Activated naive CD8-positive, alpha-beta T cell (primary cell): ENCODE measurements around the gene MTUS2.
A peak's percentile ranks its signal among the peaks of the same experiment; 100 is the strongest.

Experiments used
- H3K27ac Mint-ChIP-seq: one replicate; pipeline ENCODE4 v1.8.0; 2021; ENCODE audit warnings: mixed read lengths
- H3K27me3 Mint-ChIP-seq: one replicate; pipeline ENCODE4 v1.8.0; 2021; ENCODE audit warnings: mixed read lengths
- H3K36me3 Mint-ChIP-seq: one replicate; pipeline ENCODE4 v1.8.0; 2021; ENCODE audit warnings: mixed read lengths
- H3K4me1 Mint-ChIP-seq: one replicate; pipeline ENCODE4 v1.8.0; 2021; ENCODE audit warnings: low read depth, mixed read lengths
- H3K4me3 Mint-ChIP-seq: one replicate; pipeline ENCODE4 v1.8.0; 2021; ENCODE audit warnings: mild to moderate bottlenecking, mixed read lengths
- H3K9me3 Mint-ChIP-seq: one replicate; pipeline ENCODE4 v1.8.0; 2021; ENCODE audit warnings: low read depth, mixed read lengths

MTUS2 gene

DNA sequence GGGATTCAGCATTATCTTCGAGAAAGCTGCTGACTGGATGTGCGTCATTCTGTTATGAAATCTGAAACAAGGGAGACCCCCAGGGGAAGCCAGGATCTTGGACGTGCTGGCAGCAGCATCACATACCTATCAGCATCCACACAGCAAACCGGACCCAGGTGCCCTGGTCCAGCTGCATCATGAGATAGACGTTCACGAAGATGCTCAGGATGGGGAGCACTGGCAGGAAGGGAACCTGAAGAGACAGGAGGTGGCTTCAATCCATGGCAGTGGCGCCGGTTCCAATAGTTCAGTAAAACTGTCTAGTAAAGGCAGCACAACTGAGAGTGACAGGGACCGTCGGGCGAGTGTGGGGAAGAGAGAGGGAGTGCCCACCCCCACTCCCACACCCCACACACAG, 695.9 kb downstream of the MTUS2 start:
- H3K9me3 Mint-ChIP-seq = no peaks in the 10 kb centered on the region
- no peak overlapping the region for H3K4me3 Mint-ChIP-seq
- H3K4me1 Mint-ChIP-seq = no peaks in the 10 kb centered on the region
- no peak overlapping the region for H3K27ac Mint-ChIP-seq
- H3K27me3 Mint-ChIP-seq = no peaks in the 10 kb centered on the region
- H3K36me3 Mint-ChIP-seq = peaks cover 3% of the 10 kb centered on the region

DNA sequence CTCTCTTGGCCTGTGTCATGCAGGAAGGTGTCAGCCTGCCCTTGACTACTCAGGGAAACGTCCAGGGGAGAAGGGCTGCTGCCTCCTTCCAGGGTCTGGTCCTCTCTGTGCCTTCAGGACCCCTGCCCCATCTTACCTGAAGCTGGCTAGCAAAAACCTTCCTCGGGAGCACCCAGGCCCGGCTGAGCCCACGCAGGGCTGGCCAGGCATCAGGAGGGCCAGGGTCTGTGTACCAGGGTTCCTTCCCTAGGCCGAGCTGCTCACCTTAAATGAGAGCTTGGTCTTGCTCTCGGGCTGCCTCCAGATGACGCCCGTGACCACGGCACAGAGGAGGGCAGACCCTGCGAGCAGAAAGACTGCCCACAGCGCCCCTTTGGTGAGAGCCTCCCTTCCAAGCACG, 696.7 kb downstream of the MTUS2 start:
- Mint-ChIP-seq H3K36me3 (peaks cover 3% of the 10 kb centered on the region), H3K4me3 (no peak overlapping the region), H3K27me3 (no peaks in the 10 kb centered on the region)

DNA sequence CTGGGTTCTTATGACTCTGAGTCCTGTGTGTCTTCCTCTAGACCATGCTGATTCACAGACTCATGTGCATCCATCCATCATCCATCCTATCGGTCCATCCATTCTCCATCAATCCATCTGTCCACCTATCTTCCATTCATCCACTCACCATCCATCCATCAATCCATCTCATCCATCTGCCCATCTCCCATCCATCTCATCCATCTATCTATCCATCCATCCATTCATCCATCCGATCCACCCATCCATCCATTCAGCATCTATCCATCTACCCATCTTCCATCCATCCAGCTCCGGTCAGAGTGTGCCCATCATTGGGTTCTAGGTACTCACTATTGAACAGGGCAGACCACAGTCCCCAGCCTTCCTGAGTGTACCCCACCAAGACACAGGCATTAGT, 699.8 kb downstream of the MTUS2 start:
- no peaks in the 10 kb centered on the region for H3K4me1 Mint-ChIP-seq
- peaks cover 3% of the 10 kb centered on the region for H3K36me3 Mint-ChIP-seq
- H3K4me3 Mint-ChIP-seq = no peak overlapping the region
- no peaks in the 10 kb centered on the region for H3K9me3 Mint-ChIP-seq
- H3K27ac Mint-ChIP-seq = peak overlapping the region; percentile 1
- no peaks in the 10 kb centered on the region for H3K27me3 Mint-ChIP-seq

More for the DNA sequence above, 696.7 kb downstream of the MTUS2 start:
- no peak overlapping the region for H3K27ac Mint-ChIP-seq
- H3K4me1 Mint-ChIP-seq = no peaks in the 10 kb centered on the region
- H3K9me3 Mint-ChIP-seq = no peaks in the 10 kb centered on the region

DNA sequence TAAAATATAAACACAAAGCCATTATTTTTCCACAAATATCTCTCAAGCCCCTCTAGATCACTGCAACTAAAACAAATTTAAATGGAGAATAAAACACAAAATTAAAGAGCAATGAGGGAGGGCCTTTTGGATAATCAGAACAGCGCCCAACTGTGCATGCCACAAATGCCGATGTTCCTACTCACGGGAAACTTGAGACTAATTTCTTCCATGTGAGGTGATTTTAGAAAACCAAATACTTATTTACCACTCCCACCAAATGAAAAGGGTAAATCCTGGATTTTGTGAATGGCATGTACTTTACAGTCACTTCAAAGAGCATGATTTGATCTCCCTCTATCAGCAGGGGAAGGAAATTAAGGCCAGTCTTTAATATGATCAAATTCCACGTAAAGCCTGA, 700.5 kb downstream of the MTUS2 start:
- Mint-ChIP-seq H3K27me3 (no peaks in the 10 kb centered on the region), H3K9me3 (no peaks in the 10 kb centered on the region), H3K36me3 (peaks cover 3% of the 10 kb centered on the region), H3K4me3 (no peak overlapping the region), H3K27ac (no peak overlapping the region), H3K4me1 (no peaks in the 10 kb centered on the region)

DNA sequence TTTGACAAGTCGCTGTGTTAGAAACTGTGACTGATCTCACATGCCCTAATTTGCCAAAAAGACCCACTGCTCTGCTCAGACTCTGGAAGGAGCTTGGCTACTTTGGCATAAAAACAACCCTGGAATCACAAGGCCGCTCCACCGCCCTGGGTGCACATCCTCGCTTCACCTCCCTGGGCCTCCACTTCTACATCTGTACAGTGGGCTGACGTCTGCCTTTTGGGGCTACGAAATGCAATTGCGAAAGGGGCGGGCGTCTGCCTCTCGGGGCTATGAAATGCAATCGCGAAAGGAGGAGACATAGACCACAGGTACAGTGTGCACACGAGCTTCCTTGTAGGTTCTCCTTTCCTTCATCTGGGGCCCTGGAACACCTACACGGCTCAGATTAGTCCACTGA, 701.2 kb downstream of the MTUS2 start:
- peaks cover 3% of the 10 kb centered on the region for H3K36me3 Mint-ChIP-seq
- H3K4me3 Mint-ChIP-seq = no peak overlapping the region
- no peak overlapping the region for H3K27ac Mint-ChIP-seq
- no peaks in the 10 kb centered on the region for H3K27me3 Mint-ChIP-seq
- H3K4me1 Mint-ChIP-seq = no peaks in the 10 kb centered on the region
- no peaks in the 10 kb centered on the region for H3K9me3 Mint-ChIP-seq

DNA sequence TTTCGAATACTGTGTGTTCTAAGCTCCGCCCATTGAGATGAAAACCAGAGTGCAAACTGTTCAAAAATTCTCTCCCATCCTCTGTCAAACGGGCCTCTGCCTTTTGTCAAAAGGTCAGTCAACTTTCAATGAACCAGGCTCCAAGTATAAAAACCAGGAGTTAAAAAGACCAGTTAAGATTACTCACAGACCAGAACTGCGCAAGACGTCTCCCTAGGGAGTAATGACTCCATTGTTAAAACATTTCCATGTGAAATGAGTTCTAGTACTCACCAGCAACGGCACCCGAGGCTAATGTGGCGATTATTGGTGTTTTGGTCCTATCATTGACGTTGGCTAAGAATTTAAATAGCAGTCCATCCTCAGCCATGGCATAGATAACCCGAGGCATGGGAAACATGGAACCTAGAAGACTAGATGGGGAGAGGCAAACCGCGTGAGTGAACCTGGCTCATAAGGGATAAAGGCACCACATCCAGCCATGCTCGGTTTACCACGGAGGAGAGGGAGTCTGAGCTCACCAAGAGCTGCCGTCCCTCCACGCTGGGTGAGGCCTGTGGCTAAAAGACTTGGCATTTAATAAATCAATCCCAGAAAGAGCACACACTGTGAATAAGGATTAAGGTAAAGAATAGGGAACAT, 702.0 kb downstream of the MTUS2 start:
- Mint-ChIP-seq H3K27me3 (no peaks in the 10 kb centered on the region), H3K4me1 (no peaks in the 10 kb centered on the region), H3K36me3 (peaks cover 3% of the 10 kb centered on the region), H3K4me3 (no peak overlapping the region), H3K9me3 (no peaks in the 10 kb centered on the region), H3K27ac (no peak overlapping the region)

DNA sequence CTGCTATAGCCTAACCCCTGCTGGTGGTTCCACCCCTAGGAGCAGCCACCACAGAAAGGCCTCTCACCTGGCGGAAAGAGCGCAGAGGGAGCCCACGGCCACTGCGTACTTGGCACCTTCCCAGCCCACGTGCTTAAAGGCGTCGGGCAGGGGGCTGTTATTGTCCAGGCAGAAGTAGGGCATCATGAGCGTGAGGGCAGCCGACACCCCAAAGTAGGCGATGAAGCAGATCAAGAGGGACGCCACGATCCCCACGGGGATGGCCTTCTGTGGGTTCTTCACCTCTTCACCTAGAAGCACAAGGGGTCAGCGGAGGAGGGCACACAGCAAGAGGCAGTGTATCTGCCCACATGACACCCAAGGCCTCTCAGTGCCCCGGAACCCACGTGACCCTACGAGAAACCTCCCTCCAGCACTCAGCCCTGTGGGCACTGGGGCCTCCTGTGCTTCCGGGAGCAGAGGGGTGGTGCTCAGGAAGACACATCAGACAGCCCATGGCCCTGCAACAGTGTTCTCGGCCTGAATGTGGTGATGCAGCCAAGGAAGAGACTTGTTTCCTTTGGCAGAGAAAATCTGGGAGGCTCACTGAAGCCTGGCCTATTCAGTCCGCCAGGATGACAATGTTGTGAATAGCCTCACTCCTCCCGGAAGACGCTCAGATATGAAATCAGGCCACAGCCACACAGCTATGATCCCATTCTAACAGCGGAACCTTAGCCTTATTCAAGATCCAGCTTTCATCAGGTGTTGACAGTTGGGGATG, 703.2 kb downstream of the MTUS2 start:
- Mint-ChIP-seq H3K9me3 (no peaks in the 10 kb centered on the region), H3K27me3 (no peaks in the 10 kb centered on the region), H3K4me3 (no peak overlapping the region), H3K4me1 (no peaks in the 10 kb centered on the region), H3K27ac (no peak overlapping the region), H3K36me3 (peaks cover 3% of the 10 kb centered on the region)

DNA sequence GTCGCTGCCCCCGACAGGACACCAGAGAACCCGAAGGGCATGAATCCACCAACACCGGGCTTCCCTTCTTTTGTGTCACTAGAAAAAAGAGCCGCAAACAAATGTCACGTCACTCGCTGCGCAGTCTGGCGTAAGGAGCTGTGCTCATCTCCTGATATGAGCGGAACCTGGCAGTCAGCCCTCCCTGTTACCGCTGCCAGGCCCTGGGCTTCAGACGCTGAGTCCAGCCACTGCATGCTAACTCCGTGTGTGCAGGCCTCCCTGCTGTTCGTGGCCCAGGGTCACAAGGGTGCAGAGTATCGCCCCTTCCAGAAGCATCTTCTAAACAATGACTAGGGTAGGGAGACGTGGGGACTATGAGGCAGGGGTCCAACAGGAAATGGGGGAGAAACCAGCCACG, 704.0 kb downstream of the MTUS2 start:
- Mint-ChIP-seq H3K4me3 (no peak overlapping the region), H3K9me3 (no peaks in the 10 kb centered on the region), H3K36me3 (peaks cover 3% of the 10 kb centered on the region), H3K27ac (no peak overlapping the region), H3K27me3 (no peaks in the 10 kb centered on the region), H3K4me1 (no peaks in the 10 kb centered on the region)

DNA sequence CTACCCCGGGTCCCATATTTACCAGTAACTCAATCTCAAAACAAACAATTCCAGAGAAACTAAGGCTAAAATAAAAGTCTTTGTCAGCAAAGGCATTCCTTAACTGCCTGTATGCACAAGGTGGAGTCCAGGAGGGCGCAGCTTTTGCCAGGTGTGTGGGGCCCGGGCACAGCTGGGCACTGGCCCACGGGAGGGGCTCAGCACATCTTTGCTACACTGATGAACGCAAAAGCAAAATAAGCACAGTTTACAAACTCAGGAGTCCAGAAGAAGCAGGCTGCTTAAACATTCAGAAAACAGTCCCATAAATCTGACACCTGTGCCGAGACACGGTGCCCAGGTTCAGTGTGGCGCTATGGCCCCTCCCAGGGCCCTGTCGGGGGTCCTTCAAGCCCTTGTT, 704.5 kb downstream of the MTUS2 start:
- Mint-ChIP-seq H3K27me3 (no peaks in the 10 kb centered on the region), H3K27ac (no peak overlapping the region), H3K4me3 (no peak overlapping the region), H3K4me1 (no peaks in the 10 kb centered on the region), H3K36me3 (peaks cover 3% of the 10 kb centered on the region), H3K9me3 (no peaks in the 10 kb centered on the region)

DNA sequence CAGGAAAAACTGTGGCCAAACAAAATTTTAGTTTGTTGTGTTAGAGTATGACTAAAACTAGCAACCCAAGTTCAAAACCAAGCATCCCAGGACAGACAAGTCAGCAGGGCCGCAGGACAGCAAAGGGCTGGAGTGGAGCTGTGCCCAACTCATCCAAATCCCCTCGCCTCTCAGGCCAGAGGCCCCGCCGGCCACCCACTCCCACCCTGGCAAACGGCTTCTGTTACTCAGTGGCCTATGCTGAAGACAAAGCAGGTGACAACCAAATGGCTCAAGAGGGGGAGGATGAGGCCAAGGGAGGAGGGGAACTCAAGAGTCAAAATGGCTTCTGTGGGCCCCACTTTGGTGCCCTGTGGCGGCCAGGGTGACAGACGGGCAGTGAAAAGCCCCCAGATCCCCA, 705.6 kb downstream of the MTUS2 start:
- Mint-ChIP-seq H3K9me3 (no peaks in the 10 kb centered on the region), H3K4me1 (no peaks in the 10 kb centered on the region), H3K27me3 (no peaks in the 10 kb centered on the region), H3K4me3 (no peak overlapping the region), H3K36me3 (no peaks in the 10 kb centered on the region), H3K27ac (no peak overlapping the region)

DNA sequence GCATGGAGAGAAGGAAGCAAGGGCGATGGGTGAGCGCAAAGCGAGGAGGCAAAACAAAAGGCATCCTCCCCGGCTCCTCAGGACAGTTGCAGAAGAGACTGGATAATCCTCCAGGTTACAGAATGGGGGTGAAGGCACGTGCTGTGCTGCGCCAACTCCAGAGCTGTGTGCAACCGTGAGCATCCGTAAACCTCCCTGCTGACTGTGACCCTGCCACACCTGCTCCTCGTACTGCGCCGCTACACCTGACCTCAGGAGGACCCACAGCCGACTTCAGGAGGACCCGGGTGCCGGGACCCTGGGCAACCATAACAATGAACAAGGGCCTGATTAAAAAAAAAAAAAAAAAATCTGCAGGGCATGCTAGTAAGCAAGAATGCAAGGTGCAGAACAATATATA, 706.6 kb downstream of the MTUS2 start:
- Mint-ChIP-seq H3K9me3 (no peaks in the 10 kb centered on the region), H3K4me3 (no peak overlapping the region), H3K27me3 (no peaks in the 10 kb centered on the region), H3K36me3 (no peaks in the 10 kb centered on the region), H3K4me1 (no peaks in the 10 kb centered on the region), H3K27ac (no peak overlapping the region)

DNA sequence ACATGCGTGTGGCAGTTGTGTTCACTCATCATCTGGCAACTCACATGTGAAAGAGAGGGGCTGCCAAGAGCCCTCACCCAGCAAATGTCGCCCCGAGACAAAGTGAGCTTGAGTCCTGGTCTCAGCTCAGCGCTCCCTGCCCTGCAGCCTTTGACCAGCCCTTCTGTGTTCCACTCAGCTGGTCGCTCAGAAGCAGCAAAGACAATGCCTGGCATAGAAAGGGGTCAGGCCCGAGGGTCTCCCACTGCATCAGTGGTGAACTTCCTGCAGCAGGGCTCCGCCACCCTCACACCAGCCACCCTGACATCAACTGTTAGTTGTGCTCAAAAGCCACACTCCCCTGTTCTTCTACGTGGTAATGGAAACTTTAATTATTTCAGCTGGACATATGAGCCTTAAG, 707.4 kb downstream of the MTUS2 start:
- Mint-ChIP-seq H3K4me1 (no peaks in the 10 kb centered on the region), H3K27ac (no peak overlapping the region), H3K4me3 (no peak overlapping the region), H3K27me3 (no peaks in the 10 kb centered on the region), H3K9me3 (no peaks in the 10 kb centered on the region), H3K36me3 (no peaks in the 10 kb centered on the region)

DNA sequence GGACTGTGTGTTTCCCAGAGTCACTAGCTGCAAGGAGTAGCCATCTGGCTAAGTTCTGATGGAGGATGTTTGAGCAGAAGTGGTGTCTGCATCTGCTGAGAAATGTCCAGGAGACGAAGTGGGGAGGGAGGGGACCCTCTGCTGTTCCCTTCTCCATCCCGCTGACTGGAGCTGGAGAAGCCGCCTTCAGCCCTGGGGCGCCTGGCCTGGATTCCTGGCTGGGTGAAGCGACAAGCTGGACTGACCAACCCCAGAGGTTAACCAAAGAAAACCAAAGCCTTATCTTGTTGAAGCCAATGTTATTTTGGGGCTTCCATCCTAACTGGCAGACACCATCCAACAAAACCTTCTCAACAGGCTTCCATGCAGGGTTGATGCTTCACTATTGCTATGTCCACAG, 707.8 kb downstream of the MTUS2 start:
- H3K36me3 Mint-ChIP-seq = peaks cover 2% of the 10 kb centered on the region
- H3K4me1 Mint-ChIP-seq = no peaks in the 10 kb centered on the region
- no peak overlapping the region for H3K4me3 Mint-ChIP-seq
- H3K9me3 Mint-ChIP-seq = no peaks in the 10 kb centered on the region
- no peak overlapping the region for H3K27ac Mint-ChIP-seq
- H3K27me3 Mint-ChIP-seq = no peaks in the 10 kb centered on the region

DNA sequence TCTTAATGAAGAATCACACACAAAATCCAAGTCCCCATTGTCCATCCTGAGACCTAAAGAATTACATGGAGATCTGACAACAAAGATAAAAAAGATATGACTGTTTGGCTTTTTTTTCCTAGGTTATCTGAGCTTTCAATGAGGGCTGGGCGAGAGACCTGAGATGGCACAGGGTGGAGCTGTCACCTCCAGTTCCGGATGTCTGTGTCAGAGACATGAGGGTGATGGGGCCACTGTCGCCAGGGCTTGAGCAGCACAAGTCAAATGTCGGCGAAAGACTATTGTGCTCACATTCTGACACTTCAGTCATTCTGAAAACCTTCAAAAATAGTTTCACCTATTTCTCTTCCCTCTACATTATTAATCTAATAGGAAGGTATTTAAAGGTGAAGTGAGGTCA, 709.6 kb downstream of the MTUS2 start:
- no peaks in the 10 kb centered on the region for H3K27me3 Mint-ChIP-seq
- no peak overlapping the region for H3K27ac Mint-ChIP-seq
- H3K4me1 Mint-ChIP-seq = no peaks in the 10 kb centered on the region
- H3K36me3 Mint-ChIP-seq = peaks cover 2% of the 10 kb centered on the region
- no peaks in the 10 kb centered on the region for H3K9me3 Mint-ChIP-seq
- H3K4me3 Mint-ChIP-seq = no peak overlapping the region

DNA sequence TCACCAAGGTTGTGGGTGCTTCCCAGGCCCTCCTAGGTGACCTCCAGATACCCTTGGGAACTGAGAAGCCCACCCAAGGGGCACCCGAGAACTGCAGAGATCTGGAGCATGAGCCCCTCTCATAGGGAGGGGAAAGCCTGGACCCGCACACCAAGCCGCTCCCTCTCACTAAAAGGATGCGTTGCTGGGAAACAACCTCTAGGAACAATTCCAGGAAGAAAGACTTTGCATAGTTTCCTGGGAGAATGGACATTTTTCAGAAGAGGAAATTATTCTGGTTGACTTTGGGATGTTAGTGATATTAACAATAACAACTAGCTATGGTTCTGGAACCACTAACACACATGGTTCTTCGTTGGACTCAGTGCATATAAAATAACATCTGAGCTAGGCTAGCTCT, 710.8 kb downstream of the MTUS2 start:
- Mint-ChIP-seq H3K4me1 (no peaks in the 10 kb centered on the region), H3K27ac (no peak overlapping the region), H3K36me3 (peaks cover 2% of the 10 kb centered on the region), H3K9me3 (no peaks in the 10 kb centered on the region), H3K27me3 (no peaks in the 10 kb centered on the region), H3K4me3 (no peak overlapping the region)

DNA sequence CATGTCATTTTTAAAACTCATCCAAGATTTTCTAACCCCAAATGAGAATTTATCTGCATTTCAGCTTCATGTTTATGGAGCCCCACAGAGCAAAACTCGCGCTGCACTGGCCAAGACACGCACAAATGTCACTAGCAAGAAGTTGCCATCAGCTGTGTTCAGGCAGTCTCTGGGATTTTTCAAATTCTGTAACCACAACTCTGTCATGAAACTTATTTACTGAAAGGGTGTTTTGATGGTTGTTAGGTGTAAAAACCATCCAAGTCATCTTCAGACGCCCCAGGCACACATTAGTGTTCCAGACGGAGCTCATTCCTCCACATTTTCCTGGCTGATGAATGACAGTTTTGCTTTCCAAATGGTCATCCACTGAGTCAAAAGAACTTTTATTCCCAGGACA, 712.0 kb downstream of the MTUS2 start:
- peaks cover 2% of the 10 kb centered on the region for H3K36me3 Mint-ChIP-seq
- no peaks in the 10 kb centered on the region for H3K4me1 Mint-ChIP-seq
- H3K9me3 Mint-ChIP-seq = no peaks in the 10 kb centered on the region
- H3K27me3 Mint-ChIP-seq = no peaks in the 10 kb centered on the region
- H3K4me3 Mint-ChIP-seq = no peak overlapping the region
- no peak overlapping the region for H3K27ac Mint-ChIP-seq
